ENCODE measurements around the gene MAS1L.

- TF ChIP-seq CTCF (IDR thresholded peaks at IDR 0.05) (no peak), POLR2A (IDR thresholded peaks at IDR 0.05) (no peak)
Measured at GRCh38 chr6:29516108-29516507, 28.4 kb upstream of the MAS1L start.
